HG03095 (cell line): Measurements from ENCODE around the gene SLC38A10.

Experiments
- ATAC-seq: cut with Tn5 transposase; IDR thresholded peaks from one replicate; pipeline ENCODE4 v1.9.1; 2021; ENCODE audit warnings: moderate library complexity; ENCODE audit not compliant: unreplicated experiment

The SLC38A10 gene

GRCh38 chr17:81331527-81332043, 36.5 kb upstream of the SLC38A10 start:
- no peak for ATAC-seq

- ATAC-seq: no peak
These were observed 35.8 kb upstream of the SLC38A10 start for GRCh38 chr17:81330884-81331245.

DNA sequence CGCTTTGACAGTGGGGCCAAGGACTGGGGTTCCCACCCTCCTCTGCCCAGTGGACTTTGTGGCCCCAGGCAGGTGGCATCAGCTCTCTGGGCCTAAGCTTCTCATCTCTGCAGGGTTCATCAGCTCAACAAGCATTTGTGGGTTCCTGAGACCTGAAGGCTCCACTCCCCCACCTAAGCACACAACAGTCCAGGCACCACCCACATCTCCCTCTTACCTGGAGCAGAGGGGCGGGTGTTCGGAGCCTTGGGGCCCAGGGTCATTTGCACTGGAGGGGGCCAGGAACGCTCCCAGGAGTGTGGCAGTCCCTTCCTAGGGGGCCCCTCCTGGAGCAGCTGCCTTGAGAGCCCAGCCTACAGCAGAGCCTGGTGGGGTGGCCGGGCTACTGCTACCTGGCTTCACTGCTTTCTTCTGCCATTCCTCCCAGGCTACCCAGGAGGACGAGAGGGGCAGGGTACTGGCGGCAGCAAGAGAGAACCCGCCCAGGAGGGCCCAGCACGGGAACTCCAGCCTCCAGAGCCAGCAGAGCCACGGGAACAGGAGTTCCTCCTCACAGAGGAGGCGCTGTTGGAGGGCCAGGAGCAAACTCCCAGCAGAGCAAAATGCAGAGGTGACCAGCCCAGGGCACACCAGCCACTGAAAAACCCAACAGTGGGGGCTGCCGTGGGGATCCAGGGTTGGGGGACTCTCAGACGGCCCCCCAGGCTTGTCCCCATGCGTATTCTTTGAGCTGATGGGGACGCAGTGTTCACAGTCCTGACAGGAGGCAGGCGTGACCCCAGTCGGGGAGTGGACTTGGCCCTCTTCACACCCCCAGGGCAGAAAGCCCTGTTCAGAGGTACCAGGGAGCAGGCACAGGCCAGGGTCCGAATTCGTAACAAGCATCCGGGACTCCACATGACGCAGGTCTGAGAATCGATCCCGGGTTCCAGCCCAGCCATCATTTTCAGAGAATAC, 35.1 kb upstream of the SLC38A10 start:
- no peak for ATAC-seq

GRCh38 chr17:81328978-81329926, 34.1 kb upstream of the SLC38A10 start:
- ATAC-seq: no peak

- no peak for ATAC-seq
These were observed 33.4 kb upstream of the SLC38A10 start for GRCh38 chr17:81328489-81328888.

GRCh38 chr17:81325714-81326358, 30.7 kb upstream of the SLC38A10 start:
- no peak for ATAC-seq

DNA sequence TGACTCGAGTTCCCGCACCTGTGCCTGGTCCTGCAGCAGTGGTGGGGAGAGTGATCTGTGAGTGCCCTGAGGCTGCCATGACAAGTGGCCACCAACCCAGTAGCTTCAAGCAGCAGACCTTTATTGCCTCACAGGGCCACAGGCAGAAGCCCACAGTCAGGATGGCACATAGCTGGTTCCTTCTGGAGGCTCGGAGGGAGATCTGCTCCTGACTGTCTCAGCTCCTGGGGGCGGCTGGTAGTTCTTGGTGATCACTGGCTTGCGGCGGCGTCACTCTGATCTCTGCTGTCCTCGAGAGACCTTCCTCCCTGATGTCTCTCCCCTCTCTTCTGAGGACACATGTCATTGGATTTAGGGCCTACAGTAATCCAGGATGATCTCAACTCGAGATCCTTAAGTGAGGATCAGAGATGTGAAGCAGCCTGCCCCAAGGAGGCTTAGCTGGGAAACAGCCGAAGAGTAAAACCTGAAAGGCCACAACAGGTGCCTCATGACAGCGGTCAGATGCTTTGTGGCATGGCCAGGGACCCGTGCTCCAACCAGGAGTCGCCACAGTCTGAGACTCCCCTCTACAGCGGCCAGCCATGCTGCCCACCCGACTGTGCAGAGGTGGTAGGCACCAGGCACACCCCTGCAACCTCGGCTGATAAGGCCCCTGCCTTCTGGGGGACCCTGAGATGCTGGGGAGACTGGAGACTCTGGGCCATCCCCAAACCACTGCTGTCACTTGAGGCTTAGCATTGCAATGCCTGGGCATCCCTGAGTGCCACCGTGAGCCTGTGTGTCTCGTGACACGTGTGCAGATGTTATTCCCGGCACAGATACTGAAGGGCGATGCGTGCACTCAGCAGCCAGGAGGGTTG, 30.0 kb upstream of the SLC38A10 start:
- ATAC-seq: no peak

GRCh38 chr17:81324177-81324850, 29.2 kb upstream of the SLC38A10 start:
- ATAC-seq: no peak

DNA sequence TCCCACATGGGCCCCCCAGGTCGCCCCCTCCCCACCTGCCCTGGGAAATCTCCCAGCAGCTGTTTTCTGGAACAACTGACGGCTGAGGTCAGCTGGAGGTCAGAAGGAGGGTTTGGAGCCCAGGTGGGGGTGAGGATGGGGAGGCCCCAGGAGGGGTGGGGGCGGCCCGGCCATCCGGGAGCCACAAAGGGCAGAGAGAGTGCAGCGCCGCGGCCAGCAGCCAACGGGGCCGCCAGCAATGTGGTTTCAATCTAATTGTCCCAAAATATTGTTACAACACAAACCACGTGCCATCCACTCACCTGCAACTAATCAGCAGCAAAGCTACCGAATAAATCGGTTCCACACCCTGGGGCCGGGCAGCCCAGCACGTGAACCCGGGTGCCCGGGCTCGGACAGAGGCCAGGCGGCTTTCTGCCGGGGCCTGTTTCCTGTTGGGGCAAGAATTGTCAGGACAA, 28.3 kb upstream of the SLC38A10 start:
- no peak for ATAC-seq

GRCh38 chr17:81323083-81323369, 27.9 kb upstream of the SLC38A10 start:
- ATAC-seq: no peak

DNA sequence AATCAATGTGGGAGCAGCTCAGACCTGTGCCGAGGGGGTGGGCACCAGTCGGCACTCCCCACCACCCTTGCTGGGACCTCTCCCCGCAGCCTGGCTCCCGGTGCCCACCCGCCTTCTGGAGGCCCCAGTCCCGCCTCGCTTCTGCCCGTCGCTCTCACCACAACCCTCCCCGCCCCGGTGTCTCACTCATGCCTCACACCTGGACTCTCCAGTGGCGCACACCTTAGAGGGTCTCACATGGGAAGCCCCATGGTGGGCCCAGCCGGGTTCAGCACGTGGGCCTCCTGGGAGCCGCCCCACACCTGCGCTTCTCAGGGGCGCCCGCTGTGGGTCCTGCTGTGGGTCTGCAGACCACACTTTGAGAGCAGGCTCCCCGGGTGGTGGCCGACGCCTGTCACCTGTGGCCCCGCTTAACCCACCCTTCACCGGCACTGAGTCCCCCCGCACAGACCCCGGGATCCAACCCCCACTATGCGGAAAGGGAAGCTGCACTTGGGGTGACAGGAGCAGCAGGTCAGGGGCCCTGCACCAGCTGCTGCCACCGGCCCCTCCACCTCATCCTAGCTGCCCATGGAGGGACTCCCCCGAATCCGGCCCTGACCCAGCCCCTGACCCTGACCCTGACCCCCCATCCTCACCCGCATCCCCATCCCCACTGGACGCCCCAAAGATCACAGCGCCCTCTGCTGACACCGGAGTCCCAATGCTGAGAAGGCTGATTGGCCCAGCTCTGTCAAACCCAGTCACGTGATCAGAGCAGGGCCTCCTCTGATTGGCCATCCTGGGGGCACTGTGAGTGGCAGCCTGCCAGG, 27.4 kb upstream of the SLC38A10 start:
- ATAC-seq: no peak

DNA sequence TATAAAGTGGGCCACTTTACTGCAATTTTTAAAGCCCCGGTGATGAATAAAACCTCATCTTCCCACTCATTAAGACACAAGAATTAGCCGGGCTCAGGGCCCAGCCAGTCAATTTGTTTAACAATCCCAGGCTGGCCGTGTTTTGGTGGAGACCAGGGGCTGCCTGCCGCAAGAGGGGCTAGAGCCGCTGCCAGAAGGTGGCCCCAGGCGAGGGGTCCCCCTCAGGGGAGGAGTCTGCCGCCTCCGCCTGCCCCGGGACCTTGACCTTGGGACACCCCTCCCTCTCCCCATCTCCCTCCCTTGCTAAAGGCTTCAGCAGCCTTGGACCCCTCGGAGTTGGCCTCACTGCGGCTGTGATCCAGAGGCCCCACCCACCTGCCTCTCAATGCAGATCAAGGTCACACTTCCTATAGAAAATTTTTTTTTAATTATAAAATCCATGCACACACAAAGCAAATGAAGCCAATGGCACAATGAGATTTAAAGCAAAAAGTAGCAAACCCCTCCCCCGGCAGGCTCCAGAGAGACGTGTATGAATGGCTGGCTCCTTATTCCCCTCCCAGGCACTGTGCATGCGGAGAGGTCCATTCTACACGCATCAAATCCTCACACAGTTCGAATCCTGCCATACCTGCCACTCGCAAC, 23.0 kb upstream of the SLC38A10 start:
- no peak for ATAC-seq

- no peak for ATAC-seq
These were observed 22.4 kb upstream of the SLC38A10 start for GRCh38 chr17:81317530-81317821.

DNA sequence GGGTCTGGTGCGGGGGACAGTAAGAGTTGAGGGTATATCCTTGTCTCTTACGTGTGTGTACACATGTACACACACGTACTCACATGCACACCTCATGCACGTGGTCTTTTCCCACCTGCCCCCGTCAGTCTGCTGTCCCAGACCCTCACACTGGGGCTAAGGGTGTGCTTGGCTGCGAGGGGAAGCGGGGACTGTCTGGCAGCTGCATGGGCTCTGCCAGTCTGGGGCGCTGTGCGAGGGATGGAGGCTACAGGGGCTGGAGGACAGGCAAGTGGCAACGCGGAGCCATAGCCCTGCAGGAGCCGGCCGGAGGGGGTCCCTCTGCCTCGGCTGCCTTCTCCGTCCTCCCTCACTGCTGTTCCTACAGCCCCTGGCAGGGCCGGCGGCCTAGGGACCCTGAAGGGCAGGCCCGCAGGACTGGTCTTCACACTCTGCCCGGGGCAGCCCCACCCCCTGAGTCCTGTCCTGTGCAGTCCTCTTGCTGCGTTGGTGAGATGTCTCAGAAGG, 20.8 kb upstream of the SLC38A10 start:
- no peak for ATAC-seq

- ATAC-seq: no peak
These were observed 20.2 kb upstream of the SLC38A10 start for GRCh38 chr17:81315129-81315884.

- ATAC-seq: no peak
These were observed 19.4 kb upstream of the SLC38A10 start for GRCh38 chr17:81314398-81315081.
